ENCODE results near the gene ADAMTSL2. TPM values are rescaled to one million over a fixed set of nuclear protein-coding genes. Genes with fewer than 3 reads are reported as not detected.

ADAMTSL2 gene
- total RNA-seq, 1 donor from 2014 or later: 2.0 TPM

DNA sequence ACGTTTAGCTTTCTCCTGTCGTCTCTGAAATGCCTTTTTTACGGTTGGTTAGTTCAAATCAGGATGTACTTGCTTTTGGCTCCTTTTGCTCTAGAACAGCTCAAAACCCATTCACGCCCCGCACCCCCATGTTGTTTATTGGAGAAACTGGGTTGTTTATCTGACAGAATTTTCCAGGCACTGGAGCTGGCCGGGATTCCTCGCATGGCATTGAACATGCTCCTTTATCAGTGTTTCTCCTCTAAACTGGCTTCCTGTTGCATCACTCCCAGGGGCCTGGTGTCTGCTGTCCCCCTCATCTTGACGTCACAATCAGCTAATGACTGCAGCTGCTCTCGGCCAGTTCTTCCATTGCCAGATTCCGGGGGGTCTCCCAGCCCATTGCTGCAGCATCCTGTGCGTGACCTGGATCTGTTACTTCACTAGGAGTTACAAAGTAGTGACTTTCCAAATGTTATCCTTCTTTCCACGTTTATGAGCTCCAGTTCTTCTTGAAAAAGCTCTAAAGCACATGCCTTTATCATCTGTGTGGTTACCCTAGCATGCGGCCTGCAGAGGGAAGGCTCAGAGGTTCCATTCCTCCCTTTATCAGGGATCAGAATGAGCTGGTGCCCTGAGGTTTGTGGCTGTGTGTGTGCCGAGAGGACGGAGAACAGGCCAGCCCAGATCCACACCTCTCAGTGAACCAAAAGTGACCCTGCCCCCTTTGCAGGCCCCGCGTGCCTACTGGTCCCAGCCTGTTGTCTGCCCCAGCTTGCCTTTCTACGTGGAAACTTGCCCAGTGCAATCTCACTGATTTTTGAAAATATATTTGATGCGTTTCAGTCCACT, 47.2 kb downstream of the ADAMTSL2 start:
- H3K27me3 ChIP-seq: peaks cover 5% of the 10 kb centered on the region
- DNase-seq (ENCODE audit: extremely low spot score in 2 of 2): no peak
- intact Hi-C loops (cut with DNase I): no loop called here
- no peaks in the 10 kb centered on the region for H3K9me3 ChIP-seq
- H3K4me1 ChIP-seq: peaks cover 29% of the 10 kb centered on the region
- no peaks in the 10 kb centered on the region for H3K36me3 ChIP-seq
- H3K4me3 ChIP-seq: no peak overlapping the region
- TF ChIP-seq POLR2A (IDR thresholded peaks at IDR 0.05) (no peak), CTCF (IDR thresholded peaks at IDR 0.05) (no peak), POLR2AphosphoS5 (IDR thresholded peaks at IDR 0.05; ENCODE audit: insufficient read depth in 1 of 2, low read depth in 1 of 2) (no peak)
- H3K27ac ChIP-seq: no peak overlapping the region

DNA sequence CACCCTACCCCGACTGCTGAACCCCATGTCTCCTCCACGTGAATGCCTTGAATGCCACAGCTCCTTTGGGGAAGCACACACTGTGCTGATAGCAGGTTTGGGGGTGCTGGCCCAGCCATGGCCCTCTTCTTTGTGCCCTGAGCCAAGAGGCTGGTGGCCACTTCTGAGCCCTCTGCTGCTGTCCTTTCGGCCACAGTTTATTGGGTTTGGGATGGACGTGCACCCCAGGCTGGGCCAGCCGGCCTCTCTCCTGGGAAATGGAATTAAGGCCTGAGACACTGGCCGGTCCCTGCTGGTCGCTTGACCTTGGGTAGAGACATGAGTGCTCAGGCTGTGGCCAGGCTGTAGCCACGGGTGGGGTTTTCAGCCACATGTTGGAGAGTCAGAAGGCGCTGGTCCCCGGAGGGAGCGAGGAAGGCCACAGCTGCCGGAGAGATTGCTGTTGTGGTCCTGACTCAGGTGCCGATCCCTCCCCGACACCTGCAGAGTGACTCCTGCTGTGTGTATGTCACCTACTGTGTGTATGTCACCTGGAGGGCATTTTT, 48.1 kb downstream of the ADAMTSL2 start:
- H3K27ac ChIP-seq: no peak overlapping the region
- intact Hi-C loops (cut with DNase I): no loop called here
- TF ChIP-seq POLR2AphosphoS5 (IDR thresholded peaks at IDR 0.05; ENCODE audit: insufficient read depth in 1 of 2, low read depth in 1 of 2) (no peak), CTCF (IDR thresholded peaks at IDR 0.05) (no peak), POLR2A (IDR thresholded peaks at IDR 0.05) (no peak)
- H3K36me3 ChIP-seq: no peaks in the 10 kb centered on the region
- peaks cover 26% of the 10 kb centered on the region for H3K4me1 ChIP-seq
- no peak for DNase-seq (ENCODE audit: extremely low spot score in 2 of 2)
- peaks cover 5% of the 10 kb centered on the region for H3K27me3 ChIP-seq
- no peak overlapping the region for H3K4me3 ChIP-seq
- H3K9me3 ChIP-seq: no peaks in the 10 kb centered on the region

DNA sequence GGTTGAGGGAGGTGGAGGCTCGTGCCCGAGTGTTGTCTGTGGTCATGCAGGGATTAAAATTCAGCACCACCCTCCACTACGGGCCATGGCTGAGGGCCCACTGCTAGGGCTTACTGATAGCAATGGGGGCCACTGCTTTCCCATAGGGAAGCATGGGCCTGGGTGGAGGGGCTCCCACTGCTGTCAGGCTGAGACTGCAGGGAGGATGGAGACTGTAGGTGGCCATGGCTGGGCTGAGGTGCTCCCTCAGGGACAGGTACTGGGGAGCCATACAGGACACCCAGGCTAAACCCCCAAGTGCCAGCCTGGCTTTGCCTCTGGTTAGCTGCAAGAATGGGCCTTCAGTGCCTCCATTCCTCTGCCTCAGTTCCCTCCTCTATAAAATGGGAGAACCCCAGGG, 48.6 kb downstream of the ADAMTSL2 start:
- H3K9me3 ChIP-seq: no peaks in the 10 kb centered on the region
- DNase-seq (ENCODE audit: extremely low spot score in 2 of 2): no peak
- no peaks in the 10 kb centered on the region for H3K36me3 ChIP-seq
- no peak overlapping the region for H3K27ac ChIP-seq
- TF ChIP-seq POLR2A (IDR thresholded peaks at IDR 0.05) (no peak), POLR2AphosphoS5 (IDR thresholded peaks at IDR 0.05; ENCODE audit: insufficient read depth in 1 of 2, low read depth in 1 of 2) (no peak), CTCF (IDR thresholded peaks at IDR 0.05) (no peak)
- H3K4me1 ChIP-seq: peaks cover 26% of the 10 kb centered on the region
- H3K4me3 ChIP-seq: no peak overlapping the region
- peaks cover 5% of the 10 kb centered on the region for H3K27me3 ChIP-seq
- intact Hi-C loops (cut with DNase I): no loop called here

GRCh38 chr9:133583586-133583985, 49.1 kb downstream of the ADAMTSL2 start:
- Histone ChIP-seq H3K9me3 (no peaks in the 10 kb centered on the region), H3K27me3 (peaks cover 5% of the 10 kb centered on the region), H3K4me1 (peaks cover 26% of the 10 kb centered on the region), H3K27ac (no peak overlapping the region), H3K36me3 (no peaks in the 10 kb centered on the region), H3K4me3 (no peak overlapping the region)
- intact Hi-C loops (cut with DNase I): no loop called here
- TF ChIP-seq POLR2AphosphoS5 (IDR thresholded peaks at IDR 0.05; ENCODE audit: insufficient read depth in 1 of 2, low read depth in 1 of 2) (no peak), POLR2A (IDR thresholded peaks at IDR 0.05) (no peak), CTCF (IDR thresholded peaks at IDR 0.05) (no peak)
- no peak for DNase-seq (ENCODE audit: extremely low spot score in 2 of 2)

GRCh38 chr9:133584167-133584558, 49.7 kb downstream of the ADAMTSL2 start:
- TF ChIP-seq POLR2AphosphoS5 (IDR thresholded peaks at IDR 0.05; ENCODE audit: insufficient read depth in 1 of 2, low read depth in 1 of 2) (no peak), CTCF (IDR thresholded peaks at IDR 0.05) (no peak), POLR2A (IDR thresholded peaks at IDR 0.05) (no peak)
- H3K36me3 ChIP-seq: no peaks in the 10 kb centered on the region
- no peak for DNase-seq (ENCODE audit: extremely low spot score in 2 of 2)
- no peak overlapping the region for H3K4me3 ChIP-seq
- intact Hi-C loops (cut with DNase I): no loop called here
- no peaks in the 10 kb centered on the region for H3K9me3 ChIP-seq
- H3K4me1 ChIP-seq: peaks cover 26% of the 10 kb centered on the region
- no peak overlapping the region for H3K27ac ChIP-seq
- H3K27me3 ChIP-seq: peaks cover 5% of the 10 kb centered on the region

Measured in vagina (tissue), 2 donors.